ENCODE measurements around the gene VSX2. TPM values are rescaled to one million over a fixed set of nuclear protein-coding genes. Genes with fewer than 3 reads are reported as not detected.

VSX2 gene
- total RNA-seq, 6 experiments from 2014 or later: not detected

GRCh38 chr14:74242021-74242779 lies 3.0 kb downstream of the VSX2 start:
- DNase-seq: no peak
- H3K36me3 Mint-ChIP-seq (ENCODE audit: low read depth): no peaks in the 10 kb centered on the region
- no peak overlapping the region for H3K27ac Mint-ChIP-seq
- H3K9me3 Mint-ChIP-seq: no peaks in the 10 kb centered on the region
- H3K27me3 Mint-ChIP-seq (ENCODE audit: insufficient read depth): peaks cover 75% of the 10 kb centered on the region
- no peak overlapping the region for H3K4me3 Mint-ChIP-seq
- no peak for TF ChIP-seq CTCF (IDR thresholded peaks at IDR 0.05)
- no peaks in the 10 kb centered on the region for H3K4me1 Mint-ChIP-seq (ENCODE audit: low read depth)

- Mint-ChIP-seq H3K9me3 (no peaks in the 10 kb centered on the region), H3K36me3 (ENCODE audit: low read depth) (no peaks in the 10 kb centered on the region), H3K4me1 (ENCODE audit: low read depth) (no peaks in the 10 kb centered on the region), H3K27me3 (ENCODE audit: insufficient read depth) (peaks cover 77% of the 10 kb centered on the region), H3K4me3 (no peak overlapping the region), H3K27ac (no peak overlapping the region)
- TF ChIP-seq CTCF (IDR thresholded peaks at IDR 0.05): no peak
- DNase-seq: no peak
Measured at GRCh38 chr14:74242780-74243042, 3.5 kb downstream of the VSX2 start.

GRCh38 chr14:74243051-74243450 lies 3.8 kb downstream of the VSX2 start:
- H3K36me3 Mint-ChIP-seq (ENCODE audit: low read depth): no peaks in the 10 kb centered on the region
- H3K4me3 Mint-ChIP-seq: no peak overlapping the region
- H3K27me3 Mint-ChIP-seq (ENCODE audit: insufficient read depth): peaks cover 80% of the 10 kb centered on the region
- no peaks in the 10 kb centered on the region for H3K9me3 Mint-ChIP-seq
- no peak for DNase-seq
- H3K4me1 Mint-ChIP-seq (ENCODE audit: low read depth): no peaks in the 10 kb centered on the region
- H3K27ac Mint-ChIP-seq: no peak overlapping the region
- TF ChIP-seq CTCF (IDR thresholded peaks at IDR 0.05): no peak

- H3K36me3 Mint-ChIP-seq (ENCODE audit: low read depth): no peaks in the 10 kb centered on the region
- no peaks in the 10 kb centered on the region for H3K4me1 Mint-ChIP-seq (ENCODE audit: low read depth)
- no peak overlapping the region for H3K27ac Mint-ChIP-seq
- H3K9me3 Mint-ChIP-seq: no peaks in the 10 kb centered on the region
- no peak; the same call in 1 of the 2 replicates for TF ChIP-seq CTCF (IDR thresholded peaks at IDR 0.05)
- DNase-seq: no peak
- no peak overlapping the region for H3K4me3 Mint-ChIP-seq
- H3K27me3 Mint-ChIP-seq (ENCODE audit: insufficient read depth): peaks cover 79% of the 10 kb centered on the region
Measured at GRCh38 chr14:74244115-74244514, 4.9 kb downstream of the VSX2 start.

GRCh38 chr14:74245292-74245691 lies 6.0 kb downstream of the VSX2 start:
- Mint-ChIP-seq H3K9me3 (no peaks in the 10 kb centered on the region), H3K4me3 (no peak overlapping the region)

More at GRCh38 chr14:74245292-74245691, 6.0 kb downstream of the VSX2 start:
- Mint-ChIP-seq H3K27ac (no peak overlapping the region), H3K27me3 (ENCODE audit: insufficient read depth) (peaks cover 82% of the 10 kb centered on the region), H3K4me1 (ENCODE audit: low read depth) (no peaks in the 10 kb centered on the region), H3K36me3 (ENCODE audit: low read depth) (no peaks in the 10 kb centered on the region)
- no peak for TF ChIP-seq CTCF (IDR thresholded peaks at IDR 0.05)
- no peak for DNase-seq

Data from HFFc6 (cell line).